ENCODE data around the gene FCGR3A.
A peak's percentile ranks its signal among the peaks of the same experiment; 100 is the strongest.
"Not testable (repeated sequence)": the region's sequence is repeated elsewhere in the genome, so short reads cannot be mapped to it uniquely, and the experiment has no call there.

Gene FCGR3A

DNA sequence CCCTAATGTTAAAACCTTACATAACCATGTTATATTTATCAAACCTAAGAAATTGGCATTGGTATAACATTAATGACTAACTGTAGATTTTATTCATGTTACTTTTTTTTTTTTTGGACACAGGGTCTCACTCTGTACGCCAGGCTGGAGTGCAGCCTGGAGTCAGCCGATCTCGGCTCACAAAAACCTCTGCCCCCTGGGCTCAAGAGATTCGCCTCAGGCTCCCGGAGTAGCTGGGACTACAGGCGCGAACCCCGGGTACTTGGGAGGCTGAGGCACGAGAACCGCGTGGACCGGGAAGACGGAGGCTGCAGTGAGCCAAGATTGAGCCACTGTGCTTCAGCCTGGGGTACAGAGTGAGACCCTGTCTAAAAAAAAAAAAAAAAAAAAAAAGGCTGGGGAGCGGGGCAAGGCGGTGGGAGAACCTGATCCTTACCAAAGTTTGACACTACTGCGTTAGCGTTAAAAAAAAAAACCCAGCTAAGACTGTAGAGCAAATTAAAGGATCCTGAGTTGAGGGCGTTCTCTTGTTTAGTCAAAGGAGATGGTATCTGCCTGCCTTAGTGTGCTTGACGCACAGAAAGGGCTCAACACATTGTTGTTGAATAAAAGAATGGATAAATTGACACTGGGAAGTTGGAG is 20.0 kb downstream of the FCGR3A start:
- DNase-seq = not testable (repeated sequence)

- DNase-seq = not testable (repeated sequence)
These were observed 21.1 kb downstream of the FCGR3A start for GRCh38 chr1:161528550-161528949.

- DNase-seq = not testable (repeated sequence)
These were observed 23.7 kb downstream of the FCGR3A start for GRCh38 chr1:161525918-161526317.

- not testable (repeated sequence) for DNase-seq
These were observed 24.3 kb downstream of the FCGR3A start for GRCh38 chr1:161525321-161525720.

DNA sequence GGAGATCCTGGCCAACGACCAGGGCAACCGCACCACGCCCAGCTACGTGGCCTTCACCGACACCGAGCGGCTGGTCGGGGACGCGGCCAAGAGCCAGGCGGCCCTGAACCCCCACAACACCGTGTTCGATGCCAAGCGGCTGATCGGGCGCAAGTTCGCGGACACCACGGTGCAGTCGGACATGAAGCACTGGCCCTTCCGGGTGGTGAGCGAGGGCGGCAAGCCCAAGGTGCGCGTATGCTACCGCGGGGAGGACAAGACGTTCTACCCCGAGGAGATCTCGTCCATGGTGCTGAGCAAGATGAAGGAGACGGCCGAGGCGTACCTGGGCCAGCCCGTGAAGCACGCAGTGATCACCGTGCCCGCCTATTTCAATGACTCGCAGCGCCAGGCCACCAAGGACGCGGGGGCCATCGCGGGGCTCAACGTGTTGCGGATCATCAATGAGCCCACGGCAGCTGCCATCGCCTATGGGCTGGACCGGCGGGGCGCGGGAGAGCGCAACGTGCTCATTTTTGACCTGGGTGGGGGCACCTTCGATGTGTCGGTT is 24.8 kb downstream of the FCGR3A start:
- peak; percentile 28 for DNase-seq

DNA sequence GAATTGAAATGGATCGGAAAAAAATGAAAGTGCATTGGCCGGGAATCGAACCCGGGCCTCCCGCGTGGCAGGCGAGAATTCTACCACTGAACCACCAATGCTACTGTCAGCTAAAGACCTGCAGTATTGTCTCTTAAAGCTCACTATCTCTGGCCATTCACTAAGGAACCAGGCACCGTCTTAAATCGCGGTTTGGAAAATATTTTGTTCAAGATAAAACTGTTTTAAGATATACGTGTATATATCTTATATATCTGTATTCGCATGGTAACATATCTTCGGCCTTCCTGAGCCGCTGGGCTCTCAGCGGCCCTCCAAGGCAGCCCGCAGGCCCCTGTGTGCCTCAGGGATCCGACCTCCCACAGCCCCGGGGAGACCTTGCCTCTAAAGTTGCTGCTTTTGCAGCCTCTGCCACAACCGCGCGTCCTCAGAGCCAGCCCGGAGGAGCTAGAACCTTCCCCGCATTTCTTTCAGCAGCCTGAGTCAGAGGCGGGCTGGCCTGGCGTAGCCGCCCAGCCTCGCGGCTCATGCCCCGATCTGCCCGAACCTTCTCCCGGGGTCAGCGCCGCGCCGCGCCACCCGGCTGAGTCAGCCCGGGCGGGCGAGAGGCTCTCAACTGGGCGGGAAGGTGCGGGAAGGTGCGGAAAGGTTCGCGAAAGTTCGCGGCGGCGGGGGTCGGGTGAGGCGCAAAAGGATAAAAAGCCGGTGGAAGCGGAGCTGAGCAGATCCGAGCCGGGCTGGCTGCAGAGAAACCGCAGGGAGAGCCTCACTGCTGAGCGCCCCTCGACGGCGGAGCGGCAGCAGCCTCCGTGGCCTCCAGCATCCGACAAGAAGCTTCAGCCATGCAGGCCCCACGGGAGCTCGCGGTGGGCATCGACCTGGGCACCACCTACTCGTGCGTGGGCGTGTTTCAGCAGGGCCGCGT is 25.5 kb downstream of the FCGR3A start, which contains the start of gene HSPA6:
TSS of gene HSPA6 (plus strand) at position 724 of the 925 bp plus-strand sequence. CDS start at position 843, 119 bp downstream.
- peak; percentile 73 for DNase-seq

- DNase-seq = not testable (repeated sequence)
These were observed 26.4 kb downstream of the FCGR3A start for GRCh38 chr1:161523041-161523816.

DNA sequence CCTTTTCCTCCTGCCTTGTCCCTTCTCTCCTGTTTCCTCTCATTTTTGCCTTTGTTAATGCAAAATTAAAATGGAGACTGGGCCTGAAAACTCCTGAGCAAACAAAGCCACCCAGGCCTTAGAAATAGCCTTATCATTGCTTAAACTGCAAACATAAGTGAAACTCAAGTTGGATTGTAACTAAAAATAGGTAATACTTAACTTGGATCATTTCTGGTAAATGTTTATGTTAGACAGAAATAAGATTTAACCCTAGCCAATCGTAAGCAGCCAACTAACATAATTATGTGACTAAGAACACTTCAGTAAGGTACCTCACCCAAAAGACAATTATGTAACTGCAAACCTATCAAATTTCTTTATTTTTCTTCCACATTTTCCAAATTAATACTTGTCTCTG is 35.7 kb downstream of the FCGR3A start:
- not testable (repeated sequence) for DNase-seq

DNA sequence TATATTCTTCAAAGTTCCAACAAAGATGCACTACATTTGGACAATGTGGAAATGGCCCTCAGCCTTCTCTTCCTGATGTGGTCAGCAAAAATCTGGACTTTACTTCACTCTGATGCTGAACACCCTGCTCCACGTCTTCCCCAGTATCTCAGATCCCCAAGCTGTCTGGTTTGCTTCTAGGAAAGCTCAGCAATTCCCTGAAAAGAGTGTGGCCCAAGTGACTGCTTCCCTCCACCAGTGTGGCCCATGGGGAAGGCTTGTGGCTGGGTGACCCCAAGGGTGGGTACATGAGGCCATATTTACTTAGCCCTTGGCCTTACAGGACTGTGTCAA is 36.2 kb downstream of the FCGR3A start:
- not testable (repeated sequence) for DNase-seq

- DNase-seq = not testable (repeated sequence)
These were observed 36.8 kb downstream of the FCGR3A start for GRCh38 chr1:161512636-161513447.

DNA sequence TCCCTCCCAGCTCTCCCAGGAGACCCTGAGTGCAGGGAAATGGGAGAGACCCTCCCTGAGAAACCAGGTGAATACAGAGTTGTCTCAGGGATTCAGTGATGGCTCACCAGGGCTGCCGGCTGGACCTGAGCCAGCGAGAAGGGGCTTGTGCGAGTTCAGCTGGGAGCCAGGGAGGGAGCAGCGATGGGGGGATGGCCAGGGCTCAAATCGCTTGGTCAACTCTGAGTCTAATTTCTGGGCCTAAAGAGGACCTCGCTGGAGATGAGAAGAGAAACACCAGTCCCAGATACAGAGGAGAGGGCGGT is 37.9 kb downstream of the FCGR3A start:
- no peak for DNase-seq

DNA sequence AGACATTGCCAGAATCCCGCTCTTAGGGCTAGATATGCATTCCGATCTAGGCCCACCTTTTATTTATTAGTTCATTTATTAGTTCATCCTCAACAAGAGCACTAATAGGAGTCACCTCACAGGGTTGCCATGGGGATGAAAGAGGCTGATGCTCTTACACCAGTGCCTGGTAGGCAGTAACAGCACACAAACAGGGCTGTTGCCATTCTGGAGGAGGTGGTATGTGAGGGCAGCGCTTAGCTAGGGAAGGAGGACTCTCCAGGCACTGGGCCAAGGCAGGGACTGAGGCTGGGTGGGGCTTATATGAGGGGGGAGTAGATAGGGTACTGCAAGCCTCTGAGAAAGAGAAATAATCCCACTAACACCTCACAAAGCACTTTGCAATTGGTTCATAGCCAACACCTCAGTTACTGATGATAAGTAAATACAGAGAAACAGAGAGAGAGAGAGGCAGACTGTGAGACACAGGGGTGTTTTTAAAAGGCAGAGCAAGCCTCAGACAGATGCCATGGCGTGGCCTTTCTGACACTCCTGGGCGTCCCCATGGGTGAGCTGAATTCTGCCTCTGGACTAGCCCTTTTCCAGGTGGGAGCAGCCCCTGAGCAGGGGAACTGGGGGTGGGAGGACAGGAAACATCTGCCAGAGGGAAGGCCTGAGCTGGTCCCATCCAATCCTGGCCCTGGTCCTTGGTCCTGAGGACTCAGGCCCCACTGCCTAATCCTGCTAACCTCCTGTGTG is 38.4 kb downstream of the FCGR3A start:
- no peak for DNase-seq

- DNase-seq = no peak
These were observed 39.1 kb downstream of the FCGR3A start for GRCh38 chr1:161510477-161510876.

DNA sequence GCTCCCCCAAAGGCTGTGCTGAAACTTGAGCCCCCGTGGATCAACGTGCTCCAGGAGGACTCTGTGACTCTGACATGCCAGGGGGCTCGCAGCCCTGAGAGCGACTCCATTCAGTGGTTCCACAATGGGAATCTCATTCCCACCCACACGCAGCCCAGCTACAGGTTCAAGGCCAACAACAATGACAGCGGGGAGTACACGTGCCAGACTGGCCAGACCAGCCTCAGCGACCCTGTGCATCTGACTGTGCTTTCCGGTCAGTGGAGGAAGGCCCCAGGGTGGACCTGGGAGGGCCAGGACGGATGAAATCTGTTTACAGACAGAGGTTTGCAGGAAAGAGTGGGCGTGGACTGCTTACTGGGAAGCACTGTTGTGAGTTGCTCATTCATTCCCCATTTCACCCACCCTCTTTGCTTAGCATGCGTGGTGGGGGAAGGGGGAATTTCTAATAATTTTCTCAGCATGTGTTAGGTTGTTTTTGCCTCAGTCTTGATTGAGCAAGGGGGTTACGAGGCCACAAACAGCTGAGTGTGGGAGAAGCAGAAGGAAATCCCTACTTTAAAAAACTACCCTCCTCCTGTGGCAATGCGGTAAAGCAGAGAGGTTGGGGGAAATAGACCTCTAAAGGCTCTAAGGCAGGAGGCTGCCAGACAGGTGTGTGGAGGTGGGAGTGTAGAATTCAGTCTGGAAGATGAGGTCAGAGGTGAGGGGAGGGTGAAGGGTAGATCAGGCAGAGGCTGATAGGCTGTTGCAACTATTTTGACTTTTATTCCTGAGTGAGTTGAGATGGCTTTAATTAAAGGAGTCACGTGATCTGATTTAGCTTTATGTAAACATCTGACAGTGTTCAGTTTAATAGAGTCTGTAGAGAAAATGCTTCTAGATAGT is 43.0 kb downstream of the FCGR3A start:
- no peak for DNase-seq

GRCh38 chr1:161505686-161506085 is 43.9 kb downstream of the FCGR3A start:
- DNase-seq = no peak

DNA sequence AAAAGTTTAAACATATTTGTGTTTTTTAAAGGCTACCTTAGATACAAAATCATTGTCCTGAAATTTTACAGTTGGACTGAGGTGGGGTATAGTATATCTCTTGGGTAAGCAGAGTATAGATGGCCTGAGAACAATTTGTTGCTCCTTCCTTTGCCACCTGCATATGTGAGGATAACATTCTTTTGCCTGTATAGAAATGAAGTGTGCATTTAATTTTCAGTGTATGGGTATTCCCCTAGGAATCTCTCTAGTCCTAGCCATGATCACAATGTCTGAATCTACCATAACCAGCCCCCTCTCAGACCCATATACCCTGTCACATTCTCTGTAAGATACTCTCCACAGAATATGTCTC is 46.2 kb downstream of the FCGR3A start:
- no peak for DNase-seq

GRCh38 chr1:161502641-161503393 is 46.8 kb downstream of the FCGR3A start:
- no peak for DNase-seq

DNA sequence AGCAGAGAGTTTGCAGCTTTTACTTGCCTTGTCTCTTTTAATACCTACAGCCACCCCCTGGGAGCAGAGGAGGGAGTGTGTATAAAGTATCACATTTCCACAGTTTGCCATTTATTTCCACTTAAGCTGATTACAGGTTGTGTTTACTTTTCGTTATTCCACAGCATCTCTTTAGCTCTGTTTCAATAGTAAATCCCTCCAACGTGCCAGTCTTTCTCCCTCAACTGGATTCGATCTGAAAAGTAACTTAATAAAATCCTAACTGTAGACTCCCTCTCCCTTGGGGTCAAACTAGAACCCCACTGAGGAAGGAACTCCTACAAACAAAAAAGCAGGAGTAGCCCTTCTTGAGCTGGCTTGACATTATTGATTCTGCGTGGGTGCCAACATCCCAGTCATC is 47.4 kb downstream of the FCGR3A start:
- no peak for DNase-seq

GRCh38 chr1:161501234-161501633 is 48.4 kb downstream of the FCGR3A start:
- DNase-seq = no peak
